ENCODE data around the gene GLOD5.

GLOD5 gene

GRCh38 chrX:48779399-48779798 is 17.9 kb downstream of the GLOD5 start:
- Histone ChIP-seq H3K4me3 (no peak overlapping the region), H3K9me3 (0 out of 2 replicates have a peak, but pooled peaks cover 2% of the 10 kb centered on the region), H3K36me3 (replicated peaks) (no peaks in the 10 kb centered on the region), H3K27me3 (ENCODE audit: low read depth) (no peaks in the 10 kb centered on the region), H3K4me1 (peaks cover 8% of the 10 kb centered on the region)
- in situ Hi-C loops (cut with MboI; ENCODE audit: low sequenced_read_pairs) = no loop called here
- DNase-seq (ENCODE audit: low spot score in 2 of 2) = no peak

GRCh38 chrX:48781705-48782104 is 20.2 kb downstream of the GLOD5 start:
- H3K4me3 ChIP-seq = no peak overlapping the region
- in situ Hi-C loops (cut with MboI; ENCODE audit: low sequenced_read_pairs) = no loop called here
- H3K27me3 ChIP-seq (ENCODE audit: low read depth) = no peaks in the 10 kb centered on the region
- no peaks in the 10 kb centered on the region for H3K36me3 ChIP-seq (replicated peaks)
- H3K9me3 ChIP-seq = 0 out of 2 replicates have a peak, but pooled peaks cover 2% of the 10 kb centered on the region
- H3K4me1 ChIP-seq = peaks cover 8% of the 10 kb centered on the region
- DNase-seq (ENCODE audit: low spot score in 2 of 2) = no peak

GRCh38 chrX:48782216-48782615 is 20.7 kb downstream of the GLOD5 start:
- DNase-seq (ENCODE audit: low spot score in 2 of 2) = no peak
- Histone ChIP-seq H3K4me1 (peaks cover 8% of the 10 kb centered on the region), H3K9me3 (0 out of 2 replicates have a peak, but pooled peaks cover 2% of the 10 kb centered on the region), H3K36me3 (replicated peaks) (no peaks in the 10 kb centered on the region), H3K27me3 (ENCODE audit: low read depth) (peaks cover 2% of the 10 kb centered on the region; the same call in 1 of the 2 replicates), H3K4me3 (no peak overlapping the region)
- in situ Hi-C loops (cut with MboI; ENCODE audit: low sequenced_read_pairs) = no loop called here

- H3K27me3 ChIP-seq (ENCODE audit: low read depth) = peaks cover 3% of the 10 kb centered on the region; the same call in 1 of the 2 replicates
- in situ Hi-C loops (cut with MboI; ENCODE audit: low sequenced_read_pairs) = no loop called here
- no peaks in the 10 kb centered on the region for H3K9me3 ChIP-seq
- no peak overlapping the region for H3K4me3 ChIP-seq
- peaks cover 4% of the 10 kb centered on the region for H3K4me1 ChIP-seq
- DNase-seq (ENCODE audit: low spot score in 2 of 2) = no peak
- H3K36me3 ChIP-seq (replicated peaks) = no peaks in the 10 kb centered on the region
Measured at GRCh38 chrX:48782795-48783194, 21.2 kb downstream of the GLOD5 start.

GRCh38 chrX:48784726-48785125 is 23.2 kb downstream of the GLOD5 start:
- no peak overlapping the region for H3K4me3 ChIP-seq
- H3K9me3 ChIP-seq = no peaks in the 10 kb centered on the region
- peaks cover 10% of the 10 kb centered on the region; the same call in 1 of the 2 replicates for H3K27me3 ChIP-seq (ENCODE audit: low read depth)
- no peaks in the 10 kb centered on the region for H3K4me1 ChIP-seq
- in situ Hi-C loops (cut with MboI; ENCODE audit: low sequenced_read_pairs) = no loop called here
- H3K36me3 ChIP-seq (replicated peaks) = no peaks in the 10 kb centered on the region
- no peak for DNase-seq (ENCODE audit: low spot score in 2 of 2)

GRCh38 chrX:48785186-48785539 is 23.6 kb downstream of the GLOD5 start:
- Histone ChIP-seq H3K36me3 (replicated peaks) (no peaks in the 10 kb centered on the region), H3K27me3 (ENCODE audit: low read depth) (peaks cover 10% of the 10 kb centered on the region; the same call in 1 of the 2 replicates), H3K9me3 (no peaks in the 10 kb centered on the region), H3K4me3 (no peak overlapping the region), H3K4me1 (no peaks in the 10 kb centered on the region)
- no peak for DNase-seq (ENCODE audit: low spot score in 2 of 2)
- in situ Hi-C loops (cut with MboI; ENCODE audit: low sequenced_read_pairs) = no loop called here

- Histone ChIP-seq H3K4me3 (no peak overlapping the region), H3K36me3 (replicated peaks) (no peaks in the 10 kb centered on the region), H3K4me1 (no peaks in the 10 kb centered on the region), H3K27me3 (ENCODE audit: low read depth) (peaks cover 10% of the 10 kb centered on the region; the same call in 1 of the 2 replicates), H3K9me3 (no peaks in the 10 kb centered on the region)
- in situ Hi-C loops (cut with MboI; ENCODE audit: low sequenced_read_pairs) = no loop called here
- DNase-seq (ENCODE audit: low spot score in 2 of 2) = no peak
Measured at GRCh38 chrX:48785540-48786214, 24.1 kb downstream of the GLOD5 start.

- in situ Hi-C loops (cut with MboI; ENCODE audit: low sequenced_read_pairs) = no loop called here
- no peak for DNase-seq (ENCODE audit: low spot score in 2 of 2)
- no peaks in the 10 kb centered on the region for H3K4me1 ChIP-seq
- no peaks in the 10 kb centered on the region for H3K9me3 ChIP-seq
- H3K36me3 ChIP-seq (replicated peaks) = no peaks in the 10 kb centered on the region
- no peak within 1 kb of the TSS for H3K4me3 ChIP-seq
- peaks cover 10% of the 10 kb centered on the region; the same call in 1 of the 2 replicates for H3K27me3 ChIP-seq (ENCODE audit: low read depth)
Measured at GRCh38 chrX:48786341-48786800, 24.8 kb downstream of the GLOD5 start, which contains the start of gene GATA1. Gene GATA1, plus strand, starts transcription at chrX:48786590. Its CDS starts 4,520 bp downstream, at chrX:48791110.

GRCh38 chrX:48786825-48787504 is 25.4 kb downstream of the GLOD5 start:
- H3K4me1 ChIP-seq = no peaks in the 10 kb centered on the region
- DNase-seq (ENCODE audit: low spot score in 2 of 2) = no peak
- no peaks in the 10 kb centered on the region for H3K36me3 ChIP-seq (replicated peaks)
- no peak overlapping the region for H3K4me3 ChIP-seq
- peaks cover 10% of the 10 kb centered on the region; the same call in 1 of the 2 replicates for H3K27me3 ChIP-seq (ENCODE audit: low read depth)
- in situ Hi-C loops (cut with MboI; ENCODE audit: low sequenced_read_pairs) = no loop called here
- H3K9me3 ChIP-seq = no peaks in the 10 kb centered on the region

GRCh38 chrX:48787505-48788443 is 26.2 kb downstream of the GLOD5 start:
- H3K9me3 ChIP-seq = no peaks in the 10 kb centered on the region
- in situ Hi-C loops (cut with MboI; ENCODE audit: low sequenced_read_pairs) = no loop called here
- H3K4me1 ChIP-seq = no peaks in the 10 kb centered on the region
- no peaks in the 10 kb centered on the region for H3K36me3 ChIP-seq (replicated peaks)
- no peak overlapping the region for H3K4me3 ChIP-seq
- peaks cover 10% of the 10 kb centered on the region; the same call in 1 of the 2 replicates for H3K27me3 ChIP-seq (ENCODE audit: low read depth)
- no peak for DNase-seq (ENCODE audit: low spot score in 2 of 2)

GRCh38 chrX:48789366-48790220 is 28.0 kb downstream of the GLOD5 start:
- no peak for DNase-seq (ENCODE audit: low spot score in 2 of 2)
- H3K9me3 ChIP-seq = no peaks in the 10 kb centered on the region
- peaks cover 10% of the 10 kb centered on the region; the same call in 1 of the 2 replicates for H3K27me3 ChIP-seq (ENCODE audit: low read depth)
- H3K4me3 ChIP-seq = no peak overlapping the region
- in situ Hi-C loops (cut with MboI; ENCODE audit: low sequenced_read_pairs) = no loop called here
- H3K36me3 ChIP-seq (replicated peaks) = no peaks in the 10 kb centered on the region
- no peaks in the 10 kb centered on the region for H3K4me1 ChIP-seq

- no peaks in the 10 kb centered on the region for H3K9me3 ChIP-seq
- in situ Hi-C loops (cut with MboI; ENCODE audit: low sequenced_read_pairs) = no loop called here
- peaks cover 10% of the 10 kb centered on the region; the same call in 1 of the 2 replicates for H3K27me3 ChIP-seq (ENCODE audit: low read depth)
- H3K4me1 ChIP-seq = no peaks in the 10 kb centered on the region
- no peak overlapping the region for H3K4me3 ChIP-seq
- no peak for DNase-seq (ENCODE audit: low spot score in 2 of 2)
- no peaks in the 10 kb centered on the region for H3K36me3 ChIP-seq (replicated peaks)
Measured at GRCh38 chrX:48790477-48790876, 28.9 kb downstream of the GLOD5 start.
